Measurements from ENCODE around the gene TMEM53.

The TMEM53 gene

GRCh38 chr1:44718091-44718490 is 43.8 kb upstream of the TMEM53 start:
- TF ChIP-seq CTCF (IDR thresholded peaks at IDR 0.05; ENCODE audit: extremely low read depth, missing control alignments): no peak
- no peak for DNase-seq (ENCODE audit: low spot score)

DNA sequence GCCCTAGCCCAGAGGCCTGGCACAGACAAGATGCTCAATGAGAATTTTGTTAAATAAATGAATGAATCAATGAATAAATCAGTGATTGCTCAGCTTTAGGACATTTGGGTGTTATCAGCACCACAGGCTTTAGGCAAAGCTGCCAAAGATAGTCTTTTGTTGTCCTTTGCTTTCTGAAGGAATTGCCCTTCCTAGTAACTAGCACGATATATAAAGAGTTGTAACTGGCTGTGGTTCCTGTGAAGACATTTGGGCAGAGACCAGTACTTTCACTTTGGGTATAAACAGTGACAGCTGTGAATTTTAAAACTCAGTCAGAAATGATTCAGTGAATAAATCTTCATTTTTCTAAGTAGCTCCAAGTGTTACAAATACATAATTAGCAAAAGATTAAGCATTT is 43.4 kb upstream of the TMEM53 start:
- TF ChIP-seq CTCF (IDR thresholded peaks at IDR 0.05; ENCODE audit: extremely low read depth, missing control alignments): no peak
- DNase-seq (ENCODE audit: low spot score): no peak

DNA sequence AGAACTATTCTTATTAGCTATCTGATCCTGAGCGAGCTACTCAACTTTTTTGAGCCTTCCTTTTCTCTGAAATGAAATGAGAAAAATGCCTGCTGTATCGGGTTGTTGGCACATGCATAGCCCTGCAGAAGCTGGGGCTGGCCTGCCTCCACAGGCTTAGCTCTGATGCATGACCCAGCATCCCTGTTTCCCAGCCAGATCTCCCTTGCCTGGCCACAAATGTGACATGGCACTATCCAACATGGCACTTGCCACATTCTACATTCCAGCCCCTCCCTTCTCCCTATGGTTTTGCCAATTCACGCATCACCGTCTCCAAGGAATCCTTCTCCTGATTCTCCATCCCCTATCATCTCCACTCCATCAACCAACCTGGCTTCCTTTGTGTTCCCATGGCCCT is 42.9 kb upstream of the TMEM53 start:
- DNase-seq (ENCODE audit: low spot score): no peak
- TF ChIP-seq CTCF (IDR thresholded peaks at IDR 0.05; ENCODE audit: extremely low read depth, missing control alignments): no peak

DNA sequence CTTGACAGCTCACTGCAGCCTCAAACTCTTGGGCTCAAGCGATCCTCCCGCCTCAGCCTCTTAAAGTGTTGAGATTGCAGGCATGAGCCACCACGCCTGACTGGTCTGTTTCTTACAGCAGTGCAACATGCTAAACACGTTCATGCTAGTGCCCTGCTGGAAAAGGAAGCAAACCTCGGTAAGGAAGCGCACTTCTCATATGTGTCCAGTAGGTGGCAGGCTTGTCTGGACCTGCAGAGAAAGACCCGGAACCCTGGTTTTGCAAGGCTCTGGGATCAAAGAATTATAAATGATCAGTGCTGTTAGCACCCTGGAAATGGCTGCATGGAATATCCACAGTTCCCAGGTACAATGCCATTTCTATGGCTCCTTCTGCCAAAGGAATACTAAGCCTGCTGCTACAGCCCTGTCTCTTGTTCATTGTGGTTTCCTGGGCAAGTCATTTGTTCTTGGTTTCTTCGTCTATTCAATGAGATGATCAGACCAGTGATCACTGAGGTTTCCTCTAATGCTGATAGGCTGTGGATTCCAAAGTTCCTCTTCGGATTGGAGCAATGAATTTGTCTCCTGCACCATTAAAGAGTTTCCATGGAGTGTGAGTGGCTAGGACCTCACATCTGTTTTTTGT is 40.8 kb upstream of the TMEM53 start:
- peak; percentile 80 for TF ChIP-seq CTCF (IDR thresholded peaks at IDR 0.05; ENCODE audit: extremely low read depth, missing control alignments)
- peak; percentile 75 for DNase-seq (ENCODE audit: low spot score)

DNA sequence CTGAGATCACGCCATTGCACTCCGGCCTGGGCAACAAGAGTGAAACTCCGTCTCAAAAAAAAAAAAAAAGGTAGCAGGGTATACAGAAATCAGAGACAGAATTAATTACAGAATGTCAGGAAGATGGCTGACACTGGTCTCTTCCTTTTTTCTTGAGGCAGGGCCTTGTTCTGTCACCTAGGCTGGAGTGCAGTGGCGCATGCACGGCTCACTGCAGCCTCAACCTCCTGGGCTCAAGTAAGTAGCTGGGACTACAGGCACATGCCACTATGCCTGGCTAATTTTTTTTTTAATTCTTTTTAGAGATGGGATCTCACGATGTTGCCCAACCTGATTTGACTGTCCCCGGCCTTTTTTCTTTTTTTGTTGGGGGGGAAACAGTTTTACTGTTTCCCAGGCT is 40.3 kb upstream of the TMEM53 start:
- no peak for TF ChIP-seq CTCF (IDR thresholded peaks at IDR 0.05; ENCODE audit: extremely low read depth, missing control alignments)
- DNase-seq (ENCODE audit: low spot score): no peak

DNA sequence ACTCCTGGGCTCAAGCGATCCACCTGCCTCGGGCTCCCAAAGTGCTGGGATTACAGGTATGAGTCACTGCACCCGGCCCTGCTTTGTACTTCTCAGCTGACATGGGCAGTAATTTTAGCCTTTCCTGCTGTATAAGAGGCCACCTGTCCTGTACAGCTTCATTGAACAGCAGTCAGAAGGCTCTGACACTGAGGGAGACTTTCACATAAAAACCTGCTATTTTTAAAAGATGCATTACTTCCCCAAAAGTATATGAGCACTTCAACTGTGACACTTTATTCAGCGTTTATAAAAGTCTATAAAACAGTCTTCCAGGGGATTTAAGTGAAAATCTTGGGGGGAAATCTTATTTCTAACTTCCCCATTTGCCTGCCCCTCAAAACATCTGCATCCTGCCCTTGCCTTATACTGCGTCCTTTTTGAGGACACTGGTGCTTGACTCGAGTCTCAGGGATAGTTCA is 39.1 kb upstream of the TMEM53 start:
- no peak for TF ChIP-seq CTCF (IDR thresholded peaks at IDR 0.05; ENCODE audit: extremely low read depth, missing control alignments)
- no peak for DNase-seq (ENCODE audit: low spot score)

DNA sequence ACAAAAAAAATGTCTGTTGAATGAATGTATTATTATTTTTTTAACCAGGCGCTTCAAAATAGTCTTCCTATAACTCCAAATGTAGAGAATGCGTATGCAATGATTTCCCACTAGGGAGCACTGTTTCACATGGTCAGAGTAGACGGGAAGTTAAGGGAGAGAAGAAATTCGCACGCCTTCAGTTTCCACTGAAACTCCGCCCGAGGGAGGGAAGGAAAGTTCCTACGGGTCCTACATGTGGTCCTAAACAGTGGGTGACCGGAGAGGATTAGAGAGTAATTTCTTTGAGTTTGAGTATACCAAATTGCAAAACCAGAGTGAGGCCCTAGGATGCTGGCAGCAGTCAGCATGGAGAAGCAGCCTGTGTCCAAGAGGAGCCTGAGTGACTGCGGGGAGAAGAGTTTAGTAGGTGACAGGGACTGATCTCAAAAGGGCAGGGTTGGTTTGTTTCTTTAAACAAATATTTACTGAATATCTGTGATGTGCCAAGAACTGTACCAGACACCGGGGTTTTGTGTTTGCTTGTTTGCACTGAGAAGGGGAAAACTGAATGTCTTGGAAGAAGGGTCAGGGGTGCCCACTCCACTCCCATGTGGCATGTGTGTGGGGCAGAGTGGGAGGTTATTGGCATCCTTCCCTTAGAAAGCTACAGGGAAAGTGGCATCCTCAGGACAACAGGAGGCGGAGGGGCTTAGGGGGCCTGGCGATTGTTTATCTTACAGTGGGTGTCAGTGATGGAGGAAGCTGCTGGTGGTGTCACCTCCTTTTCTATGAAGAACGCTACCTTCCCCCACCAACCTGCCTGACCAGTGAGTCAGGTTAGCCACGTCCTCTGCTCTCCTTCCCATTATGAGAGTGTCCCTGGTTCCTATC is 33.9 kb upstream of the TMEM53 start:
- TF ChIP-seq CTCF (IDR thresholded peaks at IDR 0.05; ENCODE audit: extremely low read depth, missing control alignments): peak; percentile 40
- DNase-seq (ENCODE audit: low spot score): no peak
